B cell (primary cell): ENCODE results near the gene CUEDC2. TPM values are rescaled to one million over a fixed set of nuclear protein-coding genes. Genes with fewer than 3 reads are reported as not detected.
A peak's percentile ranks its signal among the peaks of the same experiment; 100 is the strongest.

ENCODE experiments used
- ATAC-seq: fragments of 200-7000 bp; cut with Tn5 transposase; one replicate; pipeline ENCODE4 v1.10.0; 2021; ENCODE audit warnings: low read depth, mild to moderate bottlenecking, moderate number of reproducible peaks, moderate library complexity
- CTCF ChIA-PET: fragments of 350-600 bp; sonication (Branson Sonifier 250); formaldehyde crosslinking; loops from one replicate; lab custom pipeline; 2021; ENCODE audit warnings: antibody characterized with exemption, inconsistent platforms; lab: Charles Lee
- POLR2A ChIA-PET: fragments of 350-600 bp; sonication (Branson Sonifier 250); formaldehyde crosslinking; loops from one replicate; lab custom pipeline; 2021; ENCODE audit warnings: antibody characterized with exemption; lab: Charles Lee
- DNase-seq: peaks from one replicate; pipeline ENCODE4 v3.0.0; 2013
- H2AFZ ChIP-seq: 2 replicates; pipeline ENCODE4 v1.6.1; 2012; ENCODE audit warnings: mild to moderate bottlenecking, low read depth, low read length; ENCODE audit not compliant: insufficient read depth, poor library complexity, severe bottlenecking
- H3K27ac ChIP-seq, 2 donors: 1 replicate in 1 of 2; 2 replicates in 1 of 2; pipeline ENCODE4 v1.5.1; 2012 to 2013; ENCODE audit warnings: low read length in 2 of 2, mild to moderate bottlenecking in 2 of 2, moderate library complexity in 1 of 2
- H3K27me3 ChIP-seq, 4 experiments: fragments of 200-600 bp in 1 of 4; sonication (generic) in 1 of 4; replicated peaks in 1 of 4; 1 replicate in 2 of 4; 2 replicates in 2 of 4; pipeline versions ENCODE4 v1.6.1 to v1.7.0; 2013 to 2016; ENCODE audit warnings: low read length in 3 of 4, mild to moderate bottlenecking in 2 of 4, mixed read lengths in 1 of 4, moderate library complexity in 1 of 4; ENCODE audit not compliant: insufficient read depth in 4 of 4, control insufficient read depth in 3 of 4; ENCODE audit errors: control extremely low read depth in 1 of 4
- H3K36me3 ChIP-seq, 2 experiments: replicated peaks in 1 of 2; 1 replicate in 1 of 2; 2 replicates in 1 of 2; pipeline versions ENCODE4 v1.6.1 to v1.7.1; 2013; ENCODE audit warnings: low read length in 1 of 2; ENCODE audit not compliant: insufficient read depth in 2 of 2, control insufficient read depth in 1 of 2; ENCODE audit errors: control extremely low read depth in 1 of 2, extremely low read depth in 1 of 2
- H3K4me1 ChIP-seq, 2 donors: fragments of 200-600 bp in 1 of 2; sonication (generic) in 1 of 2; 1 replicate in 1 of 2; 2 replicates in 1 of 2; pipeline versions ENCODE4 v1.5.1 to v1.6.1; 2013 to 2017; ENCODE audit warnings: low read length in 2 of 2; ENCODE audit not compliant: control insufficient read depth in 2 of 2, insufficient read depth in 2 of 2
- H3K4me2 ChIP-seq: replicated peaks from 2 replicates; pipeline ENCODE3; 2012; ENCODE audit warnings: mild to moderate bottlenecking, low read depth, low read length; ENCODE audit not compliant: poor library complexity, severe bottlenecking
- H3K4me3 ChIP-seq, 5 experiments: fragments of 200-600 bp in 1 of 5; sonication (generic) in 1 of 5; 1 replicate in 3 of 5; 2 replicates in 2 of 5; pipeline versions ENCODE4 v1.5.1 to v1.7.0; 2011 to 2016; ENCODE audit warnings: low read length in 4 of 5, mild to moderate bottlenecking in 4 of 5, low read depth in 2 of 5, control low read depth in 1 of 5, moderate library complexity in 1 of 5; ENCODE audit not compliant: insufficient read depth in 1 of 5; ENCODE audit errors: control extremely low read depth in 1 of 5, extremely low read depth in 1 of 5
- H3K79me2 ChIP-seq: fragments of 200-600 bp; sonication (generic); one replicate; pipeline ENCODE4 v1.6.0; 2016; ENCODE audit warnings: low read length; ENCODE audit not compliant: control insufficient read depth, insufficient read depth
- H3K9ac ChIP-seq: fragments of 200-600 bp; sonication (generic); 2 replicates; pipeline ENCODE4 v1.6.1; 2017; ENCODE audit warnings: mild to moderate bottlenecking, low read length, moderate library complexity
- H3K9me3 ChIP-seq, 3 donors: one replicate each; pipeline versions ENCODE4 v1.6.1 to v1.7.1; 2013; ENCODE audit warnings: low read length in 2 of 3; ENCODE audit not compliant: control insufficient read depth in 2 of 3, insufficient read depth in 1 of 3; ENCODE audit errors: control extremely low read depth in 1 of 3
- H4K20me1 ChIP-seq: 2 replicates; pipeline ENCODE4 v1.6.0; 2012; ENCODE audit warnings: mild to moderate bottlenecking, low read length; ENCODE audit not compliant: insufficient read depth, control insufficient read depth, poor library complexity, severe bottlenecking
- H3K27ac Mint-ChIP-seq: one replicate; pipeline ENCODE4 v1.8.0; 2021; ENCODE audit warnings: mixed read lengths
- H3K27me3 Mint-ChIP-seq: one replicate; pipeline ENCODE4 v1.8.0; 2021; ENCODE audit warnings: mixed read lengths
- H3K4me1 Mint-ChIP-seq: one replicate; pipeline ENCODE4 v1.8.0; 2021; ENCODE audit warnings: mixed read lengths
- H3K4me3 Mint-ChIP-seq: one replicate; pipeline ENCODE4 v1.8.0; 2021; ENCODE audit warnings: mixed read lengths
- H3K9me3 Mint-ChIP-seq: one replicate; pipeline ENCODE4 v1.8.0; 2022; ENCODE audit warnings: mixed read lengths; ENCODE audit not compliant: insufficient read depth
- EZH2 ChIP-seq: IDR thresholded peaks from 2 replicates; pipeline ENCODE4 v1.6.1; 2012; ENCODE audit warnings: borderline replicate concordance, low read depth, mild to moderate bottlenecking, moderate library complexity, low read length; ENCODE audit not compliant: insufficient read depth, poor library complexity, severe bottlenecking
- WGBS: methylation state at CpG from one replicate; pipeline ENCODE4 v1.1.5; 2013; ENCODE audit warnings: missing lambda C conversion rate; ENCODE audit not compliant: insufficient coverage; 5-methylcytosine and 5-hydroxymethylcytosine counted together
- intact Hi-C: fragments of 100-400 bp; cut with micrococcal nuclease; formaldehyde crosslinking; loops from one replicate; pipeline ENCODE4 v1.10.0; 2022
- polyA plus RNA-seq: library from polyadenylated mRNA; depleted of rRNA; stranded (reverse); fragments of >200 nt; gene quantifications from 2 replicates; pipeline ENCODE4 v1.2.3, GENCODE V29; 2012
- total RNA-seq, 2 donors: library from RNA; stranded (reverse); fragments of 120-200 nt in 1 of 2; gene quantifications; 1 replicate in 1 of 2; 2 replicates in 1 of 2; pipeline versions ENCODE4 v1.2.3 to v1.2.4, GENCODE V29; 2013 to 2022
- TF ChIP-seq, protein P1 (sequence below): fragments of 200-600 bp; IDR thresholded peaks from one replicate; pipeline ENCODE4 v1.8.0; 2022; ENCODE audit warnings: antibody characterized with exemption, mild to moderate bottlenecking

The CUEDC2 gene
- total and polyA plus RNA-seq, 2 donors (not counting 1 experiment from before 2014, with no cell fraction given) = 35.6 to 49.4 TPM

DNA sequence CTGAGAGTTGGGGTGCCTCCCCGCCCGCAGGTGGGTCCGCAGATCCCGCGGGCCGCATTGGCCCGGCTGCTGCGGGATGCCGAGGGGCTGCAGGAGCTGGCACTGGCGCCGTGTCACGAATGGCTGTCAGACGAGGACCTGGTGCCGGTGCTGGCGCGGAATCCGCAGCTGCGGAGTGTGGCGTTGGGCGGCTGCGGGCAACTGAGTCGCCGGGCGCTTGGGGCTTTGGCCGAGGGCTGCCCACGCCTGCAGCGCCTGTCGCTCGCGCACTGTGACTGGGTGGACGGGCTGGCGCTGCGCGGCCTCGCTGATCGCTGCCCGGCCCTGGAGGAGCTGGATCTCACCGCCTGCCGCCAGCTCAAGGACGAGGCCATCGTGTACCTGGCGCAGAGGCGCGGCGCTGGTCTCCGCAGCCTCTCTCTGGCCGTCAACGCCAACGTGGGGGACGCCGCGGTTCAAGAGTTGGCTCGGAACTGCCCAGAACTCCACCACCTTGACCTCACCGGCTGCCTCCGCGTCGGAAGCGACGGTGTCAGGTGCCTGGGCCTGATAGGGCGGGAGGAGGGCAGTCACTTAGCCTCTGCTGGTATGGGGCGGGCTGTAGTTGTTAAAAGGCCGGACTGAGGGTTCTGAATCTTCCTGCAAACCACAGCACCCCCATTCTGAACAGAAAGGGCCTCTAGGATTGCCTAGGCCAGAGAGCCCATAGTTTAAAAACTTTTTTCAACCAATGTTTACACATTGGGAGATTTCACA, 10.4 kb downstream of the CUEDC2 start:
- no peaks in the 10 kb centered on the region for H3K9me3 Mint-ChIP-seq
- Histone ChIP-seq H3K9ac (peak overlapping the region; percentile 77), H4K20me1 (peaks cover 17% of the 10 kb centered on the region), H3K4me2 (peak overlapping the region; percentile 90), H3K27me3 (peaks cover 0 to 24% (median 17%) of the 10 kb centered on the region in 4 experiments), H2AFZ (peak overlapping the region; percentile 94), H3K27ac (peak overlapping the region; percentile 16 to 39), H3K4me1 (peaks cover 32 to 34% of the 10 kb centered on the region in 2 donors), H3K9me3 (peaks cover 0 to 9% (median 0%) of the 10 kb centered on the region in 3 donors), H3K79me2 (no peaks in the 10 kb centered on the region), H3K4me3 (peak overlapping the region; percentile 8 to 92 (median 89)), H3K36me3 (peaks cover 0 to 14% of the 10 kb centered on the region in 2 experiments)
- H3K27ac Mint-ChIP-seq = peak overlapping the region; percentile 99
- no peak for TF ChIP-seq EZH2
- TF ChIP-seq, protein P1, sequence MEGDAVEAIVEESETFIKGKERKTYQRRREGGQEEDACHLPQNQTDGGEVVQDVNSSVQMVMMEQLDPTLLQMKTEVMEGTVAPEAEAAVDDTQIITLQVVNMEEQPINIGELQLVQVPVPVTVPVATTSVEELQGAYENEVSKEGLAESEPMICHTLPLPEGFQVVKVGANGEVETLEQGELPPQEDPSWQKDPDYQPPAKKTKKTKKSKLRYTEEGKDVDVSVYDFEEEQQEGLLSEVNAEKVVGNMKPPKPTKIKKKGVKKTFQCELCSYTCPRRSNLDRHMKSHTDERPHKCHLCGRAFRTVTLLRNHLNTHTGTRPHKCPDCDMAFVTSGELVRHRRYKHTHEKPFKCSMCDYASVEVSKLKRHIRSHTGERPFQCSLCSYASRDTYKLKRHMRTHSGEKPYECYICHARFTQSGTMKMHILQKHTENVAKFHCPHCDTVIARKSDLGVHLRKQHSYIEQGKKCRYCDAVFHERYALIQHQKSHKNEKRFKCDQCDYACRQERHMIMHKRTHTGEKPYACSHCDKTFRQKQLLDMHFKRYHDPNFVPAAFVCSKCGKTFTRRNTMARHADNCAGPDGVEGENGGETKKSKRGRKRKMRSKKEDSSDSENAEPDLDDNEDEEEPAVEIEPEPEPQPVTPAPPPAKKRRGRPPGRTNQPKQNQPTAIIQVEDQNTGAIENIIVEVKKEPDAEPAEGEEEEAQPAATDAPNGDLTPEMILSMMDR = no peak
- peak overlapping the region; percentile 99 for H3K4me3 Mint-ChIP-seq
- ATAC-seq (no peak), DNase-seq (no peak)
- POLR2A ChIA-PET = interaction anchor here (1.2 to 5.2 kb wide), 9 partner anchors 10 to 303 kb away, joined by 3 to 38 read pairs (median 6); partner anchors contain the start of genes ACTR1A, C10orf95, CUEDC2 and NFKB2
- CTCF ChIA-PET = interaction anchor here (0.6 to 6.1 kb wide), 19 partner anchors 9 to 322 kb away, joined by 3 to 108 read pairs (median 7); partner anchors contain the start of genes C10orf95, CUEDC2, NFKB2 and WBP1L
- H3K4me1 Mint-ChIP-seq = peaks cover 38% of the 10 kb centered on the region
- peaks cover 13% of the 10 kb centered on the region for H3K27me3 Mint-ChIP-seq
- WGBS = 4% methylated on average over 59 of the region's 62 CpGs
- intact Hi-C loops = loop anchor here (1.0 to 5.0 kb wide), 9 partner anchors 10 to 290 kb away; partner anchors contain the start of genes ACTR1A, CUEDC2, GBF1 and NOLC1

DNA sequence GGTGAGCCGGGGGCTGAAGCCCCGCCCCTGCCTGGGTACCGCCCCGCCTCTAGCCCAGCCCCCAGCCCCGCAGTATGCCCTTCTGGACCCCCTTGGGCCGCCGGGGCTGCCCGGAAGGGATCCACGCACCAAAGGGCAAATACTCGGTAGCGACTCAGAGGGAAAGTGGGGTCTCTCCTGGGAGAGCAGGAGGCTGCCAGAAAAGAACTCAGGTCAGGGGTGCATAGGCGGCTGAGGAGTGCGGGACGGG, 10.9 kb downstream of the CUEDC2 start:
- ATAC-seq (no peak), DNase-seq (no peak)
- WGBS = 2% methylated on average over 14 of the region's 14 CpGs
- Histone ChIP-seq H3K4me2 (peak overlapping the region; percentile 90), H3K4me3 (peak overlapping the region; percentile 63 to 92 (median 89)), H3K27ac (peak overlapping the region in 1 of 2 donors; percentile 39), H4K20me1 (peaks cover 17% of the 10 kb centered on the region), H2AFZ (peak overlapping the region; percentile 94), H3K4me1 (peaks cover 32 to 34% of the 10 kb centered on the region in 2 donors), H3K27me3 (peaks cover 0 to 29% (median 19%) of the 10 kb centered on the region in 4 experiments), H3K9ac (peak overlapping the region; percentile 77), H3K79me2 (no peaks in the 10 kb centered on the region), H3K36me3 (peaks cover 0 to 14% of the 10 kb centered on the region in 2 experiments), H3K9me3 (peaks cover 0 to 9% (median 0%) of the 10 kb centered on the region in 3 donors)
- ChIA-PET CTCF (interaction anchor here (0.6 to 6.1 kb wide), 14 partner anchors 8 to 322 kb away, joined by 3 to 108 read pairs (median 11); partner anchors contain the start of genes C10orf95, CUEDC2, NFKB2 and WBP1L), POLR2A (interaction anchor here (1.2 to 5.2 kb wide), 9 partner anchors 11 to 303 kb away, joined by 3 to 38 read pairs (median 6); partner anchors contain the start of genes ACTR1A, C10orf95, CUEDC2 and NFKB2)
- Mint-ChIP-seq H3K27ac (peak overlapping the region; percentile 99), H3K27me3 (peaks cover 14% of the 10 kb centered on the region), H3K4me1 (peaks cover 38% of the 10 kb centered on the region), H3K4me3 (peak overlapping the region; percentile 99), H3K9me3 (no peaks in the 10 kb centered on the region)
- intact Hi-C loops = loop anchor here (1.0 to 5.0 kb wide), 9 partner anchors 11 to 289 kb away; partner anchors contain the start of genes ACTR1A, CUEDC2, GBF1 and NOLC1
- TF ChIP-seq, protein P1 = no peak
- no peak for TF ChIP-seq EZH2
